ENCODE data around the gene LRRK1.

GRCh38 chr15:101083336-101084045 is 164.3 kb downstream of the LRRK1 start:
- TF ChIP-seq CTCF (conservative IDR thresholded peaks at IDR 0.05; ENCODE audit: low read depth, low read length) (no peak), MXI1 (IDR thresholded peaks at IDR 0.05; ENCODE audit: borderline replicate concordance, low read depth, low read length) (no peak), POLR2A (IDR thresholded peaks at IDR 0.05; ENCODE audit: low read depth, low read length) (no peak), RAD21 (IDR thresholded peaks at IDR 0.05; ENCODE audit: low read length) (no peak), FOS (IDR thresholded peaks at IDR 0.05; ENCODE audit: low read depth, low read length) (no peak), MAFK (IDR thresholded peaks at IDR 0.05; ENCODE audit: low read depth, low read length) (no peak)
